ENCODE results near the gene GRHL1. TPM values are rescaled to one million over a fixed set of nuclear protein-coding genes. Genes with fewer than 3 reads are reported as not detected.

The GRHL1 gene, protein sequence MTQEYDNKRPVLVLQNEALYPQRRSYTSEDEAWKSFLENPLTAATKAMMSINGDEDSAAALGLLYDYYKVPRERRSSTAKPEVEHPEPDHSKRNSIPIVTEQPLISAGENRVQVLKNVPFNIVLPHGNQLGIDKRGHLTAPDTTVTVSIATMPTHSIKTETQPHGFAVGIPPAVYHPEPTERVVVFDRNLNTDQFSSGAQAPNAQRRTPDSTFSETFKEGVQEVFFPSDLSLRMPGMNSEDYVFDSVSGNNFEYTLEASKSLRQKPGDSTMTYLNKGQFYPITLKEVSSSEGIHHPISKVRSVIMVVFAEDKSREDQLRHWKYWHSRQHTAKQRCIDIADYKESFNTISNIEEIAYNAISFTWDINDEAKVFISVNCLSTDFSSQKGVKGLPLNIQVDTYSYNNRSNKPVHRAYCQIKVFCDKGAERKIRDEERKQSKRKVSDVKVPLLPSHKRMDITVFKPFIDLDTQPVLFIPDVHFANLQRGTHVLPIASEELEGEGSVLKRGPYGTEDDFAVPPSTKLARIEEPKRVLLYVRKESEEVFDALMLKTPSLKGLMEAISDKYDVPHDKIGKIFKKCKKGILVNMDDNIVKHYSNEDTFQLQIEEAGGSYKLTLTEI
- total RNA-seq (1 to 10 TPM; 2.4 to 4.7 TPM), polyA plus RNA-seq (ENCODE audit: insufficient read length in 6 of 6) (1 to 10 TPM; 4.6 to 7.3 (median 6.3) TPM)
- long read RNA-seq, donor 1, result 0 reads
- long read RNA-seq, donor 2, result 0 reads
- long read RNA-seq, donor 3, result 0 reads
- long read RNA-seq, donor 4, partial matches to known transcripts, result 1 of 1 reads
- long read RNA-seq, donor 4, other reads (novel, unspliced or antisense), result 0 of 1 reads
- long read RNA-seq, donor 5, result 0 reads
- long read RNA-seq, donor 6, result 0 reads
- long read RNA-seq, donor 7, result 0 reads
- long read RNA-seq, donor 8, result 0 reads
- long read RNA-seq, donor 9, result 0 reads
- long read RNA-seq, donor 10, partial matches to known transcripts, result 1 of 1 reads
- long read RNA-seq, donor 10, other reads (novel, unspliced or antisense), result 0 of 1 reads
- long read RNA-seq, donor 11, result 0 reads
- long read RNA-seq, donor 12, partial matches to known transcripts, result 0 of 1 reads
- long read RNA-seq, donor 12, other reads (novel, unspliced or antisense), result 0 of 1 reads

- H3K4me3 ChIP-seq, result peak within 1 kb of the TSS; percentile 57 to 58
- intact Hi-C loops (cut with DNase I), result no loop called here
Observed at GRCh38 chr2:9951522-9952285, at the start of gene GRHL1. Gene GRHL1 (plus strand): TSS chr2:9951693. CDS start chr2:9951834, 141 bp downstream.

DNA sequence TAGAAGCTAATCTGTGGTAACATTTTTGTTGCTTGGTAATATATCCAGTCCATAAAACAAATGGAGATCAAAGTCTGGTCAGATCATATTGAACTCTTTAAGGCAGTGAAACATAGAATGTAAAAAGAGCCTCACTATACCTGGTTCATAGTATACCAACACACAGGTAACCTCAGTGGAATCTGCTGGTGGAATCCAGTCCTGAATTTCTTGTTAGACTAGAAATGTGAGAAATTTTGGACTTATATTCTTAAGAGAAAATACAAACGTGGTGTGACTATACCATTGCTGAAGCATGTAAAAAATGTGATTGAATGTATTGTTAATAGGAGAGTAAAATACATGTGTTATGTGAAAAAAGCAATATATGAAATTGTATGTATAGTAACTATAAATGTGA is 46.1 kb upstream of the GRHL1 start:
- H3K4me3 ChIP-seq, result no peak overlapping the region
- ATAC-seq, result no peak

More at GRCh38 chr2:9951522-9952285, at the start of gene GRHL1:
- Histone ChIP-seq H3K27ac (peak within 1 kb of the TSS in 1 of 2 donors; percentile 67), H3K9me3 (no peaks in the 10 kb centered on the region), H3K27me3 (peaks cover 0 to 69% of the 10 kb centered on the region in 2 donors), H3K4me1 (peaks cover 0 to 30% of the 10 kb centered on the region in 2 donors), H3K36me3 (no peaks in the 10 kb centered on the region)
- DNase-seq, result peak; percentile 88 to 98 (median 94)
- TF ChIP-seq CTCF (IDR thresholded peaks at IDR 0.05), result no peak
- ATAC-seq, result peak; percentile 98

DNA sequence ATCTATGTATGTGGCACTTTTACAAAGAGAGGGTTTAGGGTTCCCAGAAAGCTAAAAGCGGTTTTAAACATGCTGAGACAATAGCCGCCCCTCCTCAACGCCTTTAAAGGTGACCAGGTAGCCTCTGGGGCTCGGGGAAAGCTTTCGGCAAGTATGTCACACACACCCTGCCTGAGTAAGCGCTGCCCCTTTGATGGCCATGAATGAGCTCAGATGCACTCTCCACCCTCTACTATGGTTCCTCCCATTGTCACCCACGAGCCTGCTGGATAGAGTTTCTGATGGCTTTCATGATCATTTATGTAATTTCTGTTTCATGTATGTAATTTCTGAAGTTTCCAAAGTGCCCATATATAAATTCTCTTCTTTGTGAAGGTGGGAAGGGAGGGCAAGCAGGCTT is 44.1 kb upstream of the GRHL1 start:
- peaks cover 0 to 6% of the 10 kb centered on the region in 2 donors for H3K36me3 ChIP-seq
- H3K4me1 ChIP-seq, result no peaks in the 10 kb centered on the region
- TF ChIP-seq CTCF (IDR thresholded peaks at IDR 0.05), result no peak
- intact Hi-C loops (cut with DNase I), result no loop called here
- no peaks in the 10 kb centered on the region for H3K9me3 ChIP-seq
- no peak overlapping the region for H3K27ac ChIP-seq
- no peak for DNase-seq
- H3K4me3 ChIP-seq, result no peak overlapping the region
- ATAC-seq, result no peak
- H3K27me3 ChIP-seq, result no peaks in the 10 kb centered on the region

More for the DNA sequence above, 46.1 kb upstream of the GRHL1 start:
- H3K36me3 ChIP-seq, result peaks cover 0 to 6% of the 10 kb centered on the region in 2 donors
- no peak for TF ChIP-seq CTCF (IDR thresholded peaks at IDR 0.05)
- intact Hi-C loops (cut with DNase I), result no loop called here
- no peak overlapping the region for H3K27ac ChIP-seq
- no peaks in the 10 kb centered on the region for H3K4me1 ChIP-seq
- peak in 1 of 4 donors; percentile 28 for DNase-seq
- H3K27me3 ChIP-seq, result no peaks in the 10 kb centered on the region
- H3K9me3 ChIP-seq, result no peaks in the 10 kb centered on the region

GRCh38 chr2:9908639-9909038 is 42.9 kb upstream of the GRHL1 start:
- Histone ChIP-seq H3K27ac (no peak overlapping the region), H3K36me3 (peaks cover 0 to 17% of the 10 kb centered on the region in 2 donors), H3K4me1 (no peaks in the 10 kb centered on the region), H3K27me3 (no peaks in the 10 kb centered on the region), H3K4me3 (no peak overlapping the region), H3K9me3 (no peaks in the 10 kb centered on the region)
- TF ChIP-seq CTCF (IDR thresholded peaks at IDR 0.05), result no peak
- DNase-seq, result no peak
- no peak for ATAC-seq
- intact Hi-C loops (cut with DNase I), result no loop called here
